K562 (cell line): ENCODE measurements around the gene CPSF4L. TPM values are rescaled to one million over a fixed set of nuclear protein-coding genes. Genes with fewer than 3 reads are reported as not detected.
A peak's percentile ranks its signal among the peaks of the same experiment; 100 is the strongest.

Experiments used
- GTF2A2 ChIP-seq: IDR thresholded peaks from 2 replicates; pipeline ENCODE4 v1.6.1; 2016; ENCODE audit warnings: mild to moderate bottlenecking, missing genetic modification characterization, missing compliant biosample characterization
- MAFK ChIP-seq: IDR thresholded peaks from 2 replicates; pipeline ENCODE4 v1.6.1; 2011; ENCODE audit warnings: low read length, improper control_type of control experiment
- NBN ChIP-seq: fragments of 450-650 bp; IDR thresholded peaks from 2 replicates; pipeline ENCODE4 v1.6.1; 2016; ENCODE audit warnings: low read depth, mild to moderate bottlenecking
- SNRNP70 ChIP-seq: fragments of 200-400 bp; formaldehyde crosslinking; optimal IDR thresholded peaks from 2 replicates; pipeline ENCODE3; 2017; ENCODE audit warnings: low read depth, low read length
- TBP ChIP-seq: optimal IDR thresholded peaks from 2 replicates; pipeline ENCODE3; 2011; ENCODE audit warnings: low read depth, low read length, improper control_type of control experiment
- ZEB2 ChIP-seq: fragments of 450-650 bp; IDR thresholded peaks from 2 replicates; pipeline ENCODE4 v1.6.1; 2016
- ZNF263 ChIP-seq: sonication (generic); formaldehyde crosslinking; IDR thresholded peaks from 2 replicates; pipeline ENCODE4 v1.8.0; 2022; ENCODE audit warnings: mild to moderate bottlenecking, missing genetic modification reagents, borderline replicate concordance
- polyA plus RNA-seq, 8 experiments: library from polyadenylated mRNA; depleted of rRNA in 4 of 8; stranded (reverse) in 5 of 8; unstranded in 3 of 8; fragments of >200 nt; fragmentation: Nextera tagmentation in 2 of 8; fragmentation: Illumina TruSeq in 1 of 8; extraction: Ambion mirVana in 2 of 8; extraction: Trizol in 1 of 8; gene quantifications; 2 replicates each; pipeline versions ENCODE4 v1.2.1 to v1.2.3, GENCODE V29; 2011 to 2014; ENCODE audit warnings: inconsistent platforms in 1 of 8, missing spikeins in 1 of 8
- total RNA-seq, 7 experiments: library from RNA; depleted of rRNA in 6 of 7; stranded (reverse); fragments of >200 nt in 6 of 7; fragmentation: Illumina TruSeq in 2 of 7; extraction: Trizol in 2 of 7; gene quantifications; 2 replicates each; pipeline versions ENCODE4 v1.2.1 to v1.2.3, GENCODE V29; 2011 to 2021; ENCODE audit warnings: low replicate concordance in 1 of 7
- TF ChIP-seq, protein P1 (sequence below), 2 experiments: fragments of 450-650 bp; conservative IDR thresholded peaks; 2 replicates each; pipeline ENCODE4 v1.6.1; 2017; ENCODE audit warnings: mild to moderate bottlenecking in 2 of 2, moderate library complexity in 2 of 2
- TF ChIP-seq, protein P2 (sequence below): fragments of 250-450 bp; sonication (Bioruptor Pico); IDR thresholded peaks from 2 replicates; pipeline ENCODE4 v1.9.0; 2021; ENCODE audit warnings: mild to moderate bottlenecking, inconsistent platforms
- TF ChIP-seq, protein P3 (sequence below): fragments of 200-600 bp; sonication (generic); IDR thresholded peaks from one replicate; pipeline ENCODE4 v1.6.1; 2012; ENCODE audit warnings: mild to moderate bottlenecking, low read depth, low read length, inconsistent platforms
- TF ChIP-seq, protein P4 (sequence below): fragments of 250-450 bp; sonication (Bioruptor Pico); IDR thresholded peaks from 2 replicates; pipeline ENCODE4 v1.8.0; 2022; ENCODE audit warnings: inconsistent platforms

The CPSF4L gene
- total and polyA plus RNA-seq, 9 of the 15 experiments (the other 6 are each of a cell fraction or from before 2014, with no cell fraction given): not detected

DNA sequence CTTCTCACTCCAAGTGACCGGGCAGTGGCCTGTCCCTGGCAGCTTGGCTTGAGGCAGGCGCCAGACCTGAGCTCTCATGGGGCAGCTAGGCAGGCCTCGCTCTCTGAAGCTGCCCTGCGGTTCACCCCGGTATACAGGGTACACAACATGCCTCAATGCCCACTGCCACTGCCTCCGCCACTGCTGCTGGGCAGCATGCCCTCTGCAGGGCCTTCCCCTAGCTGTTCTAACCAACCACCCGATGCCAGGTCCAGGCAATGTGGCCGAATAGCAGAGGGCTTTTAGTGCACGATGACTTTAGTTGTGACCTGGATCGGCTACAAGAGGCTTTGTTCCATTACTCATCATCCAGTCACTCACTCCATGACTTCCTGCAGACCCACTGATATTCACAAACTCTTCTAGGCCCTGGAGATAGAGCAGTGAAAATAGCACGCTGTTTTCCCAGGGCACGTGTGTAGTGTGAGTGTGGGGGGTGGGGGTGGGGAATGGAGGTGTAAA is 30.4 kb upstream of the CPSF4L start (continued):
- no peak for TF ChIP-seq TBP
- TF ChIP-seq MAFK: no peak
- TF ChIP-seq, protein P1, sequence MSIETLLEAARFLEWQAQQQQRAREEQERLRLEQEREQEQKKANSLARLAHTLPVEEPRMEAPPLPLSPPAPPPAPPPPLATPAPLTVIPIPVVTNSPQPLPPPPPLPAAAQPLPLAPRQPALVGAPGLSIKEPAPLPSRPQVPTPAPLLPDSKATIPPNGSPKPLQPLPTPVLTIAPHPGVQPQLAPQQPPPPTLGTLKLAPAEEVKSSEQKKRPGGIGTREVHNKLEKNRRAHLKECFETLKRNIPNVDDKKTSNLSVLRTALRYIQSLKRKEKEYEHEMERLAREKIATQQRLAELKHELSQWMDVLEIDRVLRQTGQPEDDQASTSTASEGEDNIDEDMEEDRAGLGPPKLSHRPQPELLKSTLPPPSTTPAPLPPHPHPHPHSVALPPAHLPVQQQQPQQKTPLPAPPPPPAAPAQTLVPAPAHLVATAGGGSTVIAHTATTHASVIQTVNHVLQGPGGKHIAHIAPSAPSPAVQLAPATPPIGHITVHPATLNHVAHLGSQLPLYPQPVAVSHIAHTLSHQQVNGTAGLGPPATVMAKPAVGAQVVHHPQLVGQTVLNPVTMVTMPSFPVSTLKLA (conservative IDR thresholded peaks at IDR 0.05): 0 out of 4 replicates have a peak, but pooled peaks of 1 of the 2 experiments have one; percentile 24
- no peak for TF ChIP-seq NBN
- TF ChIP-seq SNRNP70: no peak
- TF ChIP-seq, protein P2, sequence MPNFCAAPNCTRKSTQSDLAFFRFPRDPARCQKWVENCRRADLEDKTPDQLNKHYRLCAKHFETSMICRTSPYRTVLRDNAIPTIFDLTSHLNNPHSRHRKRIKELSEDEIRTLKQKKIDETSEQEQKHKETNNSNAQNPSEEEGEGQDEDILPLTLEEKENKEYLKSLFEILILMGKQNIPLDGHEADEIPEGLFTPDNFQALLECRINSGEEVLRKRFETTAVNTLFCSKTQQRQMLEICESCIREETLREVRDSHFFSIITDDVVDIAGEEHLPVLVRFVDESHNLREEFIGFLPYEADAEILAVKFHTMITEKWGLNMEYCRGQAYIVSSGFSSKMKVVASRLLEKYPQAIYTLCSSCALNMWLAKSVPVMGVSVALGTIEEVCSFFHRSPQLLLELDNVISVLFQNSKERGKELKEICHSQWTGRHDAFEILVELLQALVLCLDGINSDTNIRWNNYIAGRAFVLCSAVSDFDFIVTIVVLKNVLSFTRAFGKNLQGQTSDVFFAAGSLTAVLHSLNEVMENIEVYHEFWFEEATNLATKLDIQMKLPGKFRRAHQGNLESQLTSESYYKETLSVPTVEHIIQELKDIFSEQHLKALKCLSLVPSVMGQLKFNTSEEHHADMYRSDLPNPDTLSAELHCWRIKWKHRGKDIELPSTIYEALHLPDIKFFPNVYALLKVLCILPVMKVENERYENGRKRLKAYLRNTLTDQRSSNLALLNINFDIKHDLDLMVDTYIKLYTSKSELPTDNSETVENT: 0 out of 2 replicates have a peak, but pooled peaks have one; percentile 13
- no peak for TF ChIP-seq ZEB2
- TF ChIP-seq, protein P3, sequence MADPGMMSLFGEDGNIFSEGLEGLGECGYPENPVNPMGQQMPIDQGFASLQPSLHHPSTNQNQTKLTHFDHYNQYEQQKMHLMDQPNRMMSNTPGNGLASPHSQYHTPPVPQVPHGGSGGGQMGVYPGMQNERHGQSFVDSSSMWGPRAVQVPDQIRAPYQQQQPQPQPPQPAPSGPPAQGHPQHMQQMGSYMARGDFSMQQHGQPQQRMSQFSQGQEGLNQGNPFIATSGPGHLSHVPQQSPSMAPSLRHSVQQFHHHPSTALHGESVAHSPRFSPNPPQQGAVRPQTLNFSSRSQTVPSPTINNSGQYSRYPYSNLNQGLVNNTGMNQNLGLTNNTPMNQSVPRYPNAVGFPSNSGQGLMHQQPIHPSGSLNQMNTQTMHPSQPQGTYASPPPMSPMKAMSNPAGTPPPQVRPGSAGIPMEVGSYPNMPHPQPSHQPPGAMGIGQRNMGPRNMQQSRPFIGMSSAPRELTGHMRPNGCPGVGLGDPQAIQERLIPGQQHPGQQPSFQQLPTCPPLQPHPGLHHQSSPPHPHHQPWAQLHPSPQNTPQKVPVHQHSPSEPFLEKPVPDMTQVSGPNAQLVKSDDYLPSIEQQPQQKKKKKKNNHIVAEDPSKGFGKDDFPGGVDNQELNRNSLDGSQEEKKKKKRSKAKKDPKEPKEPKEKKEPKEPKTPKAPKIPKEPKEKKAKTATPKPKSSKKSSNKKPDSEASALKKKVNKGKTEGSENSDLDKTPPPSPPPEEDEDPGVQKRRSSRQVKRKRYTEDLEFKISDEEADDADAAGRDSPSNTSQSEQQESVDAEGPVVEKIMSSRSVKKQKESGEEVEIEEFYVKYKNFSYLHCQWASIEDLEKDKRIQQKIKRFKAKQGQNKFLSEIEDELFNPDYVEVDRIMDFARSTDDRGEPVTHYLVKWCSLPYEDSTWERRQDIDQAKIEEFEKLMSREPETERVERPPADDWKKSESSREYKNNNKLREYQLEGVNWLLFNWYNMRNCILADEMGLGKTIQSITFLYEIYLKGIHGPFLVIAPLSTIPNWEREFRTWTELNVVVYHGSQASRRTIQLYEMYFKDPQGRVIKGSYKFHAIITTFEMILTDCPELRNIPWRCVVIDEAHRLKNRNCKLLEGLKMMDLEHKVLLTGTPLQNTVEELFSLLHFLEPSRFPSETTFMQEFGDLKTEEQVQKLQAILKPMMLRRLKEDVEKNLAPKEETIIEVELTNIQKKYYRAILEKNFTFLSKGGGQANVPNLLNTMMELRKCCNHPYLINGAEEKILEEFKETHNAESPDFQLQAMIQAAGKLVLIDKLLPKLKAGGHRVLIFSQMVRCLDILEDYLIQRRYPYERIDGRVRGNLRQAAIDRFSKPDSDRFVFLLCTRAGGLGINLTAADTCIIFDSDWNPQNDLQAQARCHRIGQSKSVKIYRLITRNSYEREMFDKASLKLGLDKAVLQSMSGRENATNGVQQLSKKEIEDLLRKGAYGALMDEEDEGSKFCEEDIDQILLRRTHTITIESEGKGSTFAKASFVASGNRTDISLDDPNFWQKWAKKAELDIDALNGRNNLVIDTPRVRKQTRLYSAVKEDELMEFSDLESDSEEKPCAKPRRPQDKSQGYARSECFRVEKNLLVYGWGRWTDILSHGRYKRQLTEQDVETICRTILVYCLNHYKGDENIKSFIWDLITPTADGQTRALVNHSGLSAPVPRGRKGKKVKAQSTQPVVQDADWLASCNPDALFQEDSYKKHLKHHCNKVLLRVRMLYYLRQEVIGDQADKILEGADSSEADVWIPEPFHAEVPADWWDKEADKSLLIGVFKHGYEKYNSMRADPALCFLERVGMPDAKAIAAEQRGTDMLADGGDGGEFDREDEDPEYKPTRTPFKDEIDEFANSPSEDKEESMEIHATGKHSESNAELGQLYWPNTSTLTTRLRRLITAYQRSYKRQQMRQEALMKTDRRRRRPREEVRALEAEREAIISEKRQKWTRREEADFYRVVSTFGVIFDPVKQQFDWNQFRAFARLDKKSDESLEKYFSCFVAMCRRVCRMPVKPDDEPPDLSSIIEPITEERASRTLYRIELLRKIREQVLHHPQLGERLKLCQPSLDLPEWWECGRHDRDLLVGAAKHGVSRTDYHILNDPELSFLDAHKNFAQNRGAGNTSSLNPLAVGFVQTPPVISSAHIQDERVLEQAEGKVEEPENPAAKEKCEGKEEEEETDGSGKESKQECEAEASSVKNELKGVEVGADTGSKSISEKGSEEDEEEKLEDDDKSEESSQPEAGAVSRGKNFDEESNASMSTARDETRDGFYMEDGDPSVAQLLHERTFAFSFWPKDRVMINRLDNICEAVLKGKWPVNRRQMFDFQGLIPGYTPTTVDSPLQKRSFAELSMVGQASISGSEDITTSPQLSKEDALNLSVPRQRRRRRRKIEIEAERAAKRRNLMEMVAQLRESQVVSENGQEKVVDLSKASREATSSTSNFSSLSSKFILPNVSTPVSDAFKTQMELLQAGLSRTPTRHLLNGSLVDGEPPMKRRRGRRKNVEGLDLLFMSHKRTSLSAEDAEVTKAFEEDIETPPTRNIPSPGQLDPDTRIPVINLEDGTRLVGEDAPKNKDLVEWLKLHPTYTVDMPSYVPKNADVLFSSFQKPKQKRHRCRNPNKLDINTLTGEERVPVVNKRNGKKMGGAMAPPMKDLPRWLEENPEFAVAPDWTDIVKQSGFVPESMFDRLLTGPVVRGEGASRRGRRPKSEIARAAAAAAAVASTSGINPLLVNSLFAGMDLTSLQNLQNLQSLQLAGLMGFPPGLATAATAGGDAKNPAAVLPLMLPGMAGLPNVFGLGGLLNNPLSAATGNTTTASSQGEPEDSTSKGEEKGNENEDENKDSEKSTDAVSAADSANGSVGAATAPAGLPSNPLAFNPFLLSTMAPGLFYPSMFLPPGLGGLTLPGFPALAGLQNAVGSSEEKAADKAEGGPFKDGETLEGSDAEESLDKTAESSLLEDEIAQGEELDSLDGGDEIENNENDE: no peak
- TF ChIP-seq, protein P4, sequence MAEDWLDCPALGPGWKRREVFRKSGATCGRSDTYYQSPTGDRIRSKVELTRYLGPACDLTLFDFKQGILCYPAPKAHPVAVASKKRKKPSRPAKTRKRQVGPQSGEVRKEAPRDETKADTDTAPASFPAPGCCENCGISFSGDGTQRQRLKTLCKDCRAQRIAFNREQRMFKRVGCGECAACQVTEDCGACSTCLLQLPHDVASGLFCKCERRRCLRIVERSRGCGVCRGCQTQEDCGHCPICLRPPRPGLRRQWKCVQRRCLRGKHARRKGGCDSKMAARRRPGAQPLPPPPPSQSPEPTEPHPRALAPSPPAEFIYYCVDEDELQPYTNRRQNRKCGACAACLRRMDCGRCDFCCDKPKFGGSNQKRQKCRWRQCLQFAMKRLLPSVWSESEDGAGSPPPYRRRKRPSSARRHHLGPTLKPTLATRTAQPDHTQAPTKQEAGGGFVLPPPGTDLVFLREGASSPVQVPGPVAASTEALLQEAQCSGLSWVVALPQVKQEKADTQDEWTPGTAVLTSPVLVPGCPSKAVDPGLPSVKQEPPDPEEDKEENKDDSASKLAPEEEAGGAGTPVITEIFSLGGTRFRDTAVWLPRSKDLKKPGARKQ (CRISPR knock-in tag): no peak
- TF ChIP-seq ZNF263 (CRISPR knock-in tag): no peak
- no peak for TF ChIP-seq GTF2A2 (tag)
